Smooth muscle cell (in vitro differentiated cells): ENCODE results near the gene OSBPL8. TPM values are rescaled to one million over a fixed set of nuclear protein-coding genes. Genes with fewer than 3 reads are reported as not detected.

Experiments used
- DNase-seq: peaks from one replicate; lab custom pipeline; 2025; ENCODE audit not compliant: unreplicated experiment; lab: John Stamatoyannopoulos, UW
- H2AFZ ChIP-seq: fragments of 200-600 bp; sonication (generic); 2 replicates; pipeline ENCODE4 v1.6.0; 2016; ENCODE audit warnings: antibody characterized with exemption, low read depth, mild to moderate bottlenecking
- H3F3A ChIP-seq: fragments of 200-600 bp; sonication (generic); 2 replicates; pipeline ENCODE4 v1.6.0; 2017; ENCODE audit warnings: antibody characterized with exemption, low read depth
- H3K27ac ChIP-seq: fragments of 200-600 bp; sonication (generic); 2 replicates; pipeline ENCODE4 v1.5.1; 2016; ENCODE audit warnings: low read depth, mild to moderate bottlenecking
- H3K27me3 ChIP-seq: fragments of 200-600 bp; sonication (generic); 2 replicates; pipeline ENCODE4 v1.6.1; 2016; ENCODE audit warnings: low read depth, mild to moderate bottlenecking
- H3K36me3 ChIP-seq: fragments of 200-600 bp; sonication (generic); 2 replicates; pipeline ENCODE4 v1.5.1; 2016; ENCODE audit warnings: low read depth
- H3K4me1 ChIP-seq: fragments of 200-600 bp; sonication (generic); 2 replicates; pipeline ENCODE4 v1.5.1; 2016; ENCODE audit warnings: low read depth
- H3K4me2 ChIP-seq: fragments of 200-600 bp; sonication (generic); 2 replicates; pipeline ENCODE4 v1.6.0; 2016; ENCODE audit warnings: mild to moderate bottlenecking
- H3K4me3 ChIP-seq: fragments of 200-600 bp; sonication (generic); 2 replicates; pipeline ENCODE4 v1.5.1; 2016; ENCODE audit warnings: mild to moderate bottlenecking
- H3K79me2 ChIP-seq: fragments of 200-600 bp; sonication (generic); 2 replicates; pipeline ENCODE4 v1.6.0; 2016; ENCODE audit warnings: low read depth, mild to moderate bottlenecking
- H3K9ac ChIP-seq: fragments of 200-600 bp; sonication (generic); 2 replicates; pipeline ENCODE4 v1.6.0; 2016; ENCODE audit warnings: low read depth
- H3K9me3 ChIP-seq: fragments of 200-600 bp; sonication (generic); replicated peaks from 2 replicates; pipeline ENCODE4 v1.5.1; 2016; ENCODE audit warnings: low read depth
- H4K20me1 ChIP-seq: fragments of 200-600 bp; sonication (generic); 2 replicates; pipeline ENCODE4 v1.6.0; 2016; ENCODE audit warnings: low read depth
- CTCF ChIP-seq: fragments of 200-600 bp; sonication (generic); IDR thresholded peaks from 2 replicates; pipeline ENCODE4 v1.5.1; 2017; ENCODE audit warnings: borderline replicate concordance, mild to moderate bottlenecking, antibody characterized with exemption; ENCODE audit not compliant: insufficient read depth, poor library complexity, severe bottlenecking
- whole genome bisulfite sequencing: methylation state at CpG from one replicate; pipeline ENCODE4 v1.1.7; 2016; ENCODE audit warnings: low lambda C conversion rate; 5-methylcytosine and 5-hydroxymethylcytosine counted together
- polyA plus RNA-seq: library from polyadenylated mRNA; unstranded; fragments of >200 nt; fragmentation: Nextera tagmentation; extraction: Ambion mirVana; gene quantifications from 2 replicates; pipeline ENCODE4 v1.2.1, GENCODE V29; 2016
- small RNA-seq: library from RNA; depleted of rRNA; stranded (forward); fragments of <200 nt; gene quantifications from one replicate; pipeline ENCODE3, GENCODE V24; 2014
- total RNA-seq: library from RNA; depleted of rRNA; stranded (reverse); fragments of >200 nt; gene quantifications from 2 replicates; pipeline ENCODE4 v1.2.3, GENCODE V29; 2014

OSBPL8 gene
- total and polyA plus RNA-seq, 2 experiments from 2014 or later: 32.0 to 108 TPM

DNA sequence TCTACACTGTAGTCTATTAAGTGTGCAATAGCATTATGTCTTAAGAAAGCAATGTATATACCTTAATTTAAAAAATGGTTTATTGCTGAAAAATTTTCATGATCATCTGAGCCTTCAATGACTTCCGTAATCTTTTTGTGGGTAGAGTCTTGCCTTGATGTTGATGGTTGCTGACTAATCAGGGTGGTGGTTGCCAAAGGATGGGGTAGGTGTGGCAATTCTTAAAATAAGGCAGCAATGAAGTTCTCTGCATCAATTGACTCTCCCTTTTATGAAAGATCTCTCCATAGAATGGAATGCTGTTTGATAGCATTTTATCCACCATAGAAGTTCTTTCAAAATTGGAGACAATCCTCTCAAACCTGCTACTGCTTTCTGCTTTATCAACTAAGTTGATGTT, 252.5 kb downstream of the OSBPL8 start:
- Histone ChIP-seq H3K4me1 (peaks cover under 1% of the 10 kb centered on the region), H3K9ac (no peak overlapping the region), H3K27me3 (no peaks in the 10 kb centered on the region), H3K36me3 (no peaks in the 10 kb centered on the region), H3K9me3 (no peaks in the 10 kb centered on the region), H2AFZ (no peak overlapping the region), H4K20me1 (no peaks in the 10 kb centered on the region), H3K27ac (no peak overlapping the region), H3K4me2 (no peak overlapping the region), H3K79me2 (no peaks in the 10 kb centered on the region), H3K4me3 (no peak overlapping the region), H3F3A (no peaks in the 10 kb centered on the region)
- no peak for TF ChIP-seq CTCF
- 100% methylated on average over 1 of the region's 1 CpG for WGBS
- DNase-seq: no peak

GRCh38 chr12:76303989-76304460, 255.5 kb downstream of the OSBPL8 start:
- Histone ChIP-seq H3K79me2 (no peaks in the 10 kb centered on the region), H3K4me3 (no peak overlapping the region), H3K27ac (no peak overlapping the region), H4K20me1 (no peaks in the 10 kb centered on the region), H3F3A (no peaks in the 10 kb centered on the region), H3K4me2 (no peak overlapping the region), H3K9me3 (no peaks in the 10 kb centered on the region), H3K27me3 (no peaks in the 10 kb centered on the region), H2AFZ (no peak overlapping the region), H3K4me1 (peaks cover 15% of the 10 kb centered on the region), H3K9ac (no peak overlapping the region), H3K36me3 (no peaks in the 10 kb centered on the region)
- WGBS: 77% methylated on average over 6 of the region's 6 CpGs
- TF ChIP-seq CTCF: no peak
- DNase-seq: no peak

- no peaks in the 10 kb centered on the region for H3K9me3 ChIP-seq
- no peak overlapping the region for H3K27ac ChIP-seq
- DNase-seq: no peak
- no peaks in the 10 kb centered on the region for H3F3A ChIP-seq
- no peak overlapping the region for H3K4me3 ChIP-seq
- H3K79me2 ChIP-seq: no peaks in the 10 kb centered on the region
- no peak overlapping the region for H3K9ac ChIP-seq
- TF ChIP-seq CTCF: no peak
- H3K36me3 ChIP-seq: no peaks in the 10 kb centered on the region
- no peaks in the 10 kb centered on the region for H3K27me3 ChIP-seq
- WGBS: 87% methylated on average over 2 of the region's 2 CpGs
- H4K20me1 ChIP-seq: no peaks in the 10 kb centered on the region
- no peak overlapping the region for H3K4me2 ChIP-seq
- H2AFZ ChIP-seq: no peak overlapping the region
- peaks cover 15% of the 10 kb centered on the region for H3K4me1 ChIP-seq
These were observed 256.2 kb downstream of the OSBPL8 start for GRCh38 chr12:76303365-76303764.

Small RNA genes lying within 50 kb of the gene (small RNA-seq; reads per million reads assigned to genes)
- not detected for gene RN7SKP172

Other genes starting within 250 kb of the OSBPL8 start
- gene BBS10, start 211.4 kb downstream of the OSBPL8 start, total RNA-seq: 10.8 and 13.4 TPM in 2 replicates
- gene BBS10, start 211.4 kb downstream of the OSBPL8 start, polyA plus RNA-seq: 6.5 and 8.7 TPM in 2 replicates
- gene ZDHHC17, start 204.3 kb upstream of the OSBPL8 start, total RNA-seq: 34.8 and 41.0 TPM in 2 replicates
- 12.2 and 12.8 TPM in 2 replicates for gene ZDHHC17, start 204.3 kb upstream of the OSBPL8 start, polyA plus RNA-seq